Peyer's patch (tissue), 4 donors: ENCODE results near the gene EPS15.

Experiments
- CTCF ChIP-seq, 6 experiments: fragments of 450-650 bp in 4 of 6; fragments of 200-600 bp in 2 of 6; sonication (generic) in 1 of 6; IDR thresholded peaks; one replicate each; pipeline ENCODE4 v1.5.1; 2017 to 2019; ENCODE audit warnings: antibody characterized with exemption in 6 of 6, mild to moderate bottlenecking in 3 of 6, moderate library complexity in 1 of 6
- POLR2A ChIP-seq, 2 donors: fragments of 450-650 bp; IDR thresholded peaks; one replicate each; pipeline ENCODE4 v1.5.1; 2017; ENCODE audit warnings: antibody characterized with exemption in 2 of 2, mild to moderate bottlenecking in 2 of 2, moderate library complexity in 2 of 2

DNA sequence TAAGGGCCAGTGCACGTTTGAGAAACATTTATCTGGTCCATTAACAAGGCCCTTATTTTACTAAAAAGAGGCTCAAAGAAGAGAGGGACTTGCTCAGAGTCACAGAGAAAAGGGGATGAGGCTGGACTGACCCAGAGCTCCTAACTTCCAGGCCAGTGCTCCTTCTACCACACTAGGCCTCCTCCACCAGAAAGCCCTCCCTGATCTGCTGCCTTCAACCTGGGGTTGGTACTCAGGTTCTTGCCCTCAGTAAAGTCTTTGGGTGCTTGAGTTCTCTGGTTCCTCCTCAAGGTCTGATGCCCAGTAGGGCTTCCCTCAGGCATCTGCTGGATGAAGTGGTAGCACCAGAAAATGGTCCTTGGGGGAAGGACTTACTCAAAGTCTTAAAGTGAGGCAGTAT, 214.7 kb downstream of the EPS15 start:
- TF ChIP-seq CTCF (IDR thresholded peaks at IDR 0.05) (no peak), POLR2A (IDR thresholded peaks at IDR 0.05) (no peak)
